SK-MEL-5 (cell line): ENCODE data around the gene MYH11. TPM values are rescaled to one million over a fixed set of nuclear protein-coding genes. Genes with fewer than 3 reads are reported as not detected.
A peak's percentile ranks its signal among the peaks of the same experiment; 100 is the strongest.
"Not testable (repeated sequence)": the region's sequence is repeated elsewhere in the genome, so short reads cannot be mapped to it uniquely, and the experiment has no call there.

Experiments used
- DNase-seq: peaks from one replicate; pipeline ENCODE4 v3.0.0-alpha.2; 2016; ENCODE audit warnings: low read depth, low spot score
- in situ Hi-C: cut with HindIII; loops from 2 replicates; pipeline ENCODE4 v1.10.0; 2016; ENCODE audit warnings: low sequenced_read_pairs, high pct_unique_total_duplicates, low pct_unique_long_range_greater_than_20kb
- total RNA-seq: library from RNA; depleted of rRNA; stranded (reverse); fragments of >200 nt; shearing (Covaris generic); gene quantifications from 2 replicates; pipeline ENCODE4 v1.2.3, GENCODE V29; 2014

The MYH11 gene
- total RNA-seq, 1 experiment from 2014 or later: not detected

GRCh38 chr16:15725641-15726240 is 131.1 kb downstream of the MYH11 start:
- in situ Hi-C loops: no loop called here

GRCh38 chr16:15723808-15724207 is 133.0 kb downstream of the MYH11 start:
- DNase-seq: no peak
- in situ Hi-C loops: no loop called here

More at GRCh38 chr16:15725641-15726240, 131.1 kb downstream of the MYH11 start:
- no peak for DNase-seq

DNA sequence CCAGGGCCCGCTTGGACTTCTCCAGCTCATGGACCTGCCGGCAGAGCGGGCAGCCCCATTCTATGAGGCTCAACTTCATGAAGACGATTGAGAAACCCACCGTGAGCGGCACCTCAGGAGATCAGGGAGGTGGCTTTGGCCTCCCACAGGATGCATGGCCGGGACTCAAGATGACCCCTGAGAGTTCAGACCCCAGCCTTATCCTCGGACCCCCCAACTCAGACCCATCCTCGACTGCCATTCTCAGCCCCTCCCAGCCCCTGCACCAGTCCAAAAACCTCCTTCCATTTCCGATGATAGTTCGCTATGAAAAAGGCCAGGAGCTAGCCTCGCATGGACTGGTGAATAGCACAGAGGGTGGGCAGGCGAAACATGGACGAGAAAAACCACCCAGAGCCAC is 135.8 kb downstream of the MYH11 start:
- in situ Hi-C loops: no loop called here
- no peak for DNase-seq

GRCh38 chr16:15716694-15717447 is 140.0 kb downstream of the MYH11 start:
- in situ Hi-C loops: no loop called here
- DNase-seq: no peak

DNA sequence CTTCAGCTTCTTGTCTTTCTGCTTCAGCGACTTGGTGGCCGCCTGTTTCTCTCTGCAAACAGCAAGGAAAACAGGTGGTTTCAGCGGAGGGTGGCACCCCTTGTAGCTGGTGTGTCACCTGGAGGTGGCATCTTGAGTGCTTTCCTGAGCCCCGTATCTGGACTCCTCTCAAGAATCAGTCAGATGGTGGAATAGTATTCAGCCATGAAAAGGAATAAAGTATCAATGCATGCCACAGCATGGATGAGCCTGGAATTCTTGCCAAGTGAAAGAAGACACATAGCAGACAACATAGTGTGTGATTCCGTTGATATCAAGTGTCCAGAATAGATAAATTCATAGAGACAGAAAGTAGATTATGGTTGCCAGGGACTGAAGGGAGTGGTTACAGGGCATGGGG is 141.6 kb downstream of the MYH11 start:
- DNase-seq: no peak
- in situ Hi-C loops: no loop called here

GRCh38 chr16:15714393-15715172 is 142.2 kb downstream of the MYH11 start:
- no peak for DNase-seq
- in situ Hi-C loops: no loop called here

GRCh38 chr16:15708997-15709396 is 147.8 kb downstream of the MYH11 start:
- no peak for DNase-seq
- in situ Hi-C loops: no loop called here

- DNase-seq: no peak
- in situ Hi-C loops: no loop called here
Measured at GRCh38 chr16:15708096-15708495, 148.7 kb downstream of the MYH11 start.

- no peak for DNase-seq
- in situ Hi-C loops: no loop called here
Measured at GRCh38 chr16:15707332-15707731, 149.5 kb downstream of the MYH11 start.

DNA sequence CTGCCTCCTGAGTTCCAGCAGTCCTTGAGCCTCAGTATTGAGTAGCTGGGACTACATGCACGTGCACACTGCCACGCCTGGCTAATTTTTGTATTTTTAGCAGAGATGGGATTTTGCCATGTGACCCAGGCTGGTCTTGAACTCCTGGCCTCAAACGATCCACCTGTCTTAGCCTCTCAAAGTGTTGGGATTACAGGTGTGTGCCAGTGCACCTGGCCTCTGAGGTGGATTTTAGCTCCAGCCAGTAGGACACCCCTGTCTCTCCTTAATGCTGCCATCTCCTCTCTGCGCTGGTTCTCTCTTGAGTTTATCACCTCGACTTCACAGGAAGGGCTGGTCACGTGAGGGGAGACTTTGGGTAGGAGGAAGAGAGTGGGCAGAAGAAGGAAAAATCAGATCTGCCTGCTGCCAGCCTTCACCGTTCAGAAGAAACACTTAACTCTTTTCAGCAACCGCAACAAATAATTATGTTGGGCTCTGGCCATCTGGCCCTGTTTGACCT is 151.7 kb downstream of the MYH11 start:
- in situ Hi-C loops: no loop called here

DNA sequence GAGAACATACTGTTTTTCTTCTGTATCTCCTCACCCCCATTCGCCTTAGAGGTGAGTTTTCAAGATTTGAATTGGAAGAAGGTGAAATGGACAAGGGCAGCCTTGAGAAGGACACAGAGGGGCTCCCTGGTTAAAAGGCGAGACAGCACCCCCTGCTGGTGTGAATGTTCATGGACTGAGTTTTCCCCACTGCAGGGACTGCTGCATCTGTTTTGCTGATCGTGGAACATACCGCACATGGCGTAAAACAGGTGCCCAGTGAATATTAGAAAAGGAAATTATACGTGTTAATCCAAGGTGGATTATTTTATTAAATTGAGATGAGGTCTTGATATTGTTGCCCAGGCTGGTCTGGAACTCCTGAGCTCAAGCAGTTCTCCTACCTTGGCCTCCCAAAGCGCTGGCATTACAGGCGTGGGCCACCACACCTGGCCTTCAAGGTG is 152.3 kb downstream of the MYH11 start:
- in situ Hi-C loops: no loop called here

More for the DNA sequence above, 151.7 kb downstream of the MYH11 start:
- no peak for DNase-seq

DNA sequence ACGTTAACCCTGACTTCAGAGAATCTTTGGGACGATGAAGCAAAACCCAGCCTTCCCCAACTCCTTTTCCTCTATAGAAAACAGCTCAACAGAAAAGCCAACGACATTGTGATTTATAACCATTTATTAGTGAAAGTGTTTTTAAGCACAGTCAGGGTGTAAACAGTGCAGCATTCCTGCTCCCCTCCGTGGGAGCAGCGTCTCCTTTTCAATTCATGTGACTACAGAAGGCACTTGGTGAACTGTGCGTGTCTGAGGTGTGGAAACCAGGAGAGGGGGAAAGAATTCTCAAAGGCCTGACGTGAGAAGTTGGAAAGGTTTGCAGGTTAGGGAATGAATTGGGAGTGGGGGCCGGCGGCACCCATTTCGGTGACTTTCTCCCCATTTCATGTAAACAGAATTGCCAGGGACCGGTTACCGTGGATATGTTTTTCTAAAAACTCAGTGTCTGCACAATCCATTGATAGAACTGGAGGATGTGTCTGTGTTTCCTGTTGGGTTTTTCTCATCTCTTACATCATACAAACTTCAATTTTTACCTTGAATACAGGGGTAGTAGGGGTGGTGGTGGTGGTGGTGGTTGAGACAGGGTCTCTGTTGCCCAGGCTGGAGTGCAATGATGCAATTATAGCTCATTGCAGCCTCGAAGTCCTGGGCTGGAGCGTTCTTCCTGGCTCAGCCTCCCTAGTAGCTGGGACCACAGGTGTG is 153.6 kb downstream of the MYH11 start:
- DNase-seq: no peak
- in situ Hi-C loops: no loop called here

More for the DNA sequence above, 152.3 kb downstream of the MYH11 start:
- peak; percentile 82 for DNase-seq

- in situ Hi-C loops: no loop called here
- DNase-seq: peak; percentile 37
Measured at GRCh38 chr16:15701975-15702970, 154.6 kb downstream of the MYH11 start.

- in situ Hi-C loops: no loop called here
- DNase-seq: no peak
Measured at GRCh38 chr16:15701367-15701766, 155.5 kb downstream of the MYH11 start.

DNA sequence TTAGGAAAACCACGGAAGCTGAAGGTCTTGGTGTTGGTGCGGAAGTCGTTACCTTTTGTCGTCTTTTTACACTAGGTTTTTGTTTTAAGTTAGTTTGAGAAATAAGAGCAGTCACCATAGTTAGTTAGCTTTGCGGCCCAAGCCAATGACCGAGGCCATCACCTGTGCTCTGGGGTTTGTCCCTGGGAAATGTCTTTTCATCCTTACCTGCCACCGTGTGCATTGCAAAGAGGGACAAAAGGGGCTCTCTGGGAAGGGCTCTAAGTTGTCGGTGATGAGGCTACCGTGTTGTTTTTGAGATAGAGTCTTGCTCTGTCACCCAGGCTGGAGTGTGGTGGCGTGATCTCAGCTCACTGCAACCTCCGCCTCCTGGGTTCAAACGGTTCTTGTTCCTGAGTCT is 157.0 kb downstream of the MYH11 start:
- DNase-seq: no peak
- in situ Hi-C loops: no loop called here

DNA sequence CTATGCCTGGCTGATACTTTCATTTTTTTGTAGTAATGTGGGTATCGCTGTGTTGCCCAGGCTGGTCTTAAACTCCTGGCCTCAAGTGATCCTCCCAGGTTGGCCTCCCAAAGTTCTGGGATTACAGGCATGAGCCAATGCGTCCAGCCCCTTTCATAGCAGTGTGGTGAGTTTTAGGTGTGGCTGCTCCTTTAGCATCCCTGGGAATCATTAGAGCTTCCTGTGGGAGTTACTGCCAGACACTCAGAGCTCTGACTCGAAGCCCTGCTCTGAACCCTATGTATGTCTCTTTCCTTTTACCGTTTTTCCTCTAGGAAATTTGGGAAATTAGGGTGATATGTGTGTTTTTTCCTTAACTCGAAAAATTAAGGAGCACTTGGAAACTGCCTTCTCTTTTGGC is 162.3 kb downstream of the MYH11 start:
- in situ Hi-C loops: no loop called here
- no peak for DNase-seq

DNA sequence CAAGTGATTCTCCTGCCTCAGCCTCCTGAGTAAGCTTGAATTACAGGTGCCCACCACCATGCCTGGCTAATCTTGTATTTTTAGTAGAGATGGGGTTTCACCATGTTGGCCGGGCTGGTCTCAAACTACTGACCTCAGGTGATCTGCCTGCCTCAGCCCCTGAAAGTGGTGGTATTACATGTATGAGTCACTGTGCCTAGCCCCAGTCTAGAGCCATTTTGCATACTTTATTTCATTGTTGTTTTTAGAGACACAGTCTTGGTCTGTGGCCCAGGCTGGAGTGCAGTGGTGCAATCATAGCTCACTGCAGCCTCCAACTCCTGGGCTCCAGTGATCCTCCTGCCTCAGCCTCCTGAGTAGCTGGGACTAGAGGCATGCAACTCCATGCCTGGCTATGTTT is 164.3 kb downstream of the MYH11 start:
- in situ Hi-C loops: not testable (repeated sequence)

More for the DNA sequence above, 164.3 kb downstream of the MYH11 start:
- DNase-seq: not testable (repeated sequence)
